Stimulated activated CD4-positive, alpha-beta T cell treated with anti-CD3 and anti-CD28 coated beads, TNF-alpha, amount 100 ng/mL, for 24 hours (primary cell): ENCODE results near the gene THRA.

Source experiments
- DNase-seq, 3 experiments: peaks; one replicate each; pipeline ENCODE4 v3.0.0-alpha.2; 2020; ENCODE audit warnings: low read depth in 3 of 3

Gene THRA, protein sequence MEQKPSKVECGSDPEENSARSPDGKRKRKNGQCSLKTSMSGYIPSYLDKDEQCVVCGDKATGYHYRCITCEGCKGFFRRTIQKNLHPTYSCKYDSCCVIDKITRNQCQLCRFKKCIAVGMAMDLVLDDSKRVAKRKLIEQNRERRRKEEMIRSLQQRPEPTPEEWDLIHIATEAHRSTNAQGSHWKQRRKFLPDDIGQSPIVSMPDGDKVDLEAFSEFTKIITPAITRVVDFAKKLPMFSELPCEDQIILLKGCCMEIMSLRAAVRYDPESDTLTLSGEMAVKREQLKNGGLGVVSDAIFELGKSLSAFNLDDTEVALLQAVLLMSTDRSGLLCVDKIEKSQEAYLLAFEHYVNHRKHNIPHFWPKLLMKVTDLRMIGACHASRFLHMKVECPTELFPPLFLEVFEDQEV

DNA sequence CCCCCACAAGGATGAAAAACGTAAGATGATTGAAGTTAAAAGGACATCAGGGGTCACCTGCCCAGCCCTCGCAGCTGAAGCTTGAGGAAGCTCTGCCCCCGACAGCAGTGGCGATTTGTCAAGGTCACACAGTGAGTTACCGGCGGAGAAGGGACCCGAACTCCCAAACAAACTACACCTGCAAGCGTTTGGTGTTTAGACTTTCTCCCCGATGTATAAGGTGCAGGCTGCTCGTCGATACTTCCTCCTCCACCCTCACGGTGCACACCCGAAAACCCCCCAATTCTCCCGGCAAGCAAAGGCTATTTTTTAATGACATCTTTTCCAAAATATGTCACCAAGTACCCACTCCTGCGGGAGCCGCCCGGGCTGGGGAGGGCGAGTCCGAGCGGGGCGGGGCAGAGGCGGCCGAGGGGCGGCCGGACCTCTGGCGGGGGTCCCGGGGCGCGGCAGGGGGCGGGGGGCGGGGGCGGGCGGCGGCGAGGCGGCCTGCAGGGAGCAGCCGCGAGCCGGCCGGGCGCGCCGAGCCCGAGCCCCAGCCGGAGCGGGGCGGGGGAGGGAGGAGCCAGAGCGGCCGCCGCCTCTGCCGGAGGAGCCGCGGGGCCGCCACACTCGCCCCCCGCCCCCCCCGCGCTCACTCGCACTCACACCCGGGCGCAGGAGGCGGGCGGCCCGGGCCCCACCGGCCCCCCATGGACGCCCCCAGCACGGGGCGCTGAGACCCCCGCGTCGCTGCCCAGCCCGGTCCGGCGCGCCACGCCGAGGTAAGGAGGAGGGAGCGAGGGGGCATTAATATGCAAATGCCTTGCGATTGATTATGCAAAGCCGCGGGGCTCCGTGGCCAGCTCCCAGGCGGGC, at the start of gene THRA:
Gene THRA (plus strand): TSS at position 637 of the 858 bp plus-strand sequence. CDS start 11,524 bp downstream, outside the sequence.
- DNase-seq, result peak in 1 of 3 experiments; percentile 61

DNA sequence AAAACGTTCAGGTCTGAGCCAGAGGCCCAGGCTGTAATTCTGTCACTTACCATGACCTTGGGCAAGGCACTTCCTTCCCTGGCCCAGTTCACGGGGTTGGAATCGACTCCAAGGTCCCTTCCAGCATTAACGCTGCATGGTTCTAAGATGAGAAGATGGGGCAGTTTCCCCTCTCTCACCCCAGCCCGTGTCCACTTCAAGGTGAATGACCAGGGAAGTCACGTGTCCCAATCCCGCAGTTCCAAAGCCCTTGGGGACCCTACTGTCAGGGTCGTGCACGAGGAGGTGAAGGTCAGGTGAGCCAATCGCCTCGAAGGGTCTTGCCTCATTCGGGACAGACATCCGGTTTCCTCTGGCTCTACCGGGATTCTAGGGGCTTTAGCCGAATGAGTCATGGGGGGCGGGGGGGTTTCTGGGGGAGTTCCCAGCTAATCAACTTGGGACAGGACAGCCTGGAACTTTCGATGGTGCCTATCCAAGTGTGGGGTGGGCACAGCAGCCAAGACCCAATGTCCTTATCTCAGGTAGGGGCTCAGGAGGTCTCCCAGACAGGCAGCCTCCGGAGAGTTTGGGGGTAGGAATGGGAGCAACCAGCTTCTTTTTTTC, 48.3 kb upstream of the THRA start:
- DNase-seq, result no peak

DNA sequence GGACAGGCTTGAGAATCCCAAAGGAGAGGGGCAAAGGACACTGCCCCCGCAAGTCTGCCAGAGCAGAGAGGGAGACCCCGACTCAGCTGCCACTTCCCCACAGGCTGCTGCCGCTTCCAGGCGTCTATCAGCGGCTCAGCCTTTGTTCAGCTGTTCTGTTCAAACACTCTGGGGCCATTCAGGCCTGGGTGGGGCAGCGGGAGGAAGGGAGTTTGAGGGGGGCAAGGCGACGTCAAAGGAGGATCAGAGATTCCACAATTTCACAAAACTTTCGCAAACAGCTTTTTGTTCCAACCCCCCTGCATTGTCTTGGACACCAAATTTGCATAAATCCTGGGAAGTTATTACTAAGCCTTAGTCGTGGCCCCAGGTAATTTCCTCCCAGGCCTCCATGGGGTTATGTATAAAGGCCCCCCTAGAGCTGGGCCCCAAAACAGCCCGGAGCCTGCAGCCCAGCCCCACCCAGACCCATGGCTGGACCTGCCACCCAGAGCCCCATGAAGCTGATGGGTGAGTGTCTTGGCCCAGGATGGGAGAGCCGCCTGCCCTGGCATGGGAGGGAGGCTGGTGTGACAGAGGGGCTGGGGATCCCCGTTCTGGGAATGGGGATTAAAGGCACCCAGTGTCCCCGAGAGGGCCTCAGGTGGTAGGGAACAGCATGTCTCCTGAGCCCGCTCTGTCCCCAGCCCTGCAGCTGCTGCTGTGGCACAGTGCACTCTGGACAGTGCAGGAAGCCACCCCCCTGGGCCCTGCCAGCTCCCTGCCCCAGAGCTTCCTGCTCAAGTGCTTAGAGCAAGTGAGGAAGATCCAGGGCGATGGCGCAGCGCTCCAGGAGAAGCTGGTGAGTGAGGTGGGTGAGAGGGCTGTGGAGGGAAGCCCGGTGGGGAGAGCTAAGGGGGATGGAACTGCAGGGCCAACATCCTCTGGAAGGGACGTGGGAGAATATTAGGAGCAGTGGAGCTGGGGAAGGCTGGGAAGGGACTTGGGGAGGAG, 47.5 kb upstream of the THRA start, which contains the start of gene CSF3:
Gene CSF3 (plus strand): TSS at position 436 of the 993 bp plus-strand sequence. CDS start 35 bp downstream, at position 471.
- no peak for DNase-seq

DNA sequence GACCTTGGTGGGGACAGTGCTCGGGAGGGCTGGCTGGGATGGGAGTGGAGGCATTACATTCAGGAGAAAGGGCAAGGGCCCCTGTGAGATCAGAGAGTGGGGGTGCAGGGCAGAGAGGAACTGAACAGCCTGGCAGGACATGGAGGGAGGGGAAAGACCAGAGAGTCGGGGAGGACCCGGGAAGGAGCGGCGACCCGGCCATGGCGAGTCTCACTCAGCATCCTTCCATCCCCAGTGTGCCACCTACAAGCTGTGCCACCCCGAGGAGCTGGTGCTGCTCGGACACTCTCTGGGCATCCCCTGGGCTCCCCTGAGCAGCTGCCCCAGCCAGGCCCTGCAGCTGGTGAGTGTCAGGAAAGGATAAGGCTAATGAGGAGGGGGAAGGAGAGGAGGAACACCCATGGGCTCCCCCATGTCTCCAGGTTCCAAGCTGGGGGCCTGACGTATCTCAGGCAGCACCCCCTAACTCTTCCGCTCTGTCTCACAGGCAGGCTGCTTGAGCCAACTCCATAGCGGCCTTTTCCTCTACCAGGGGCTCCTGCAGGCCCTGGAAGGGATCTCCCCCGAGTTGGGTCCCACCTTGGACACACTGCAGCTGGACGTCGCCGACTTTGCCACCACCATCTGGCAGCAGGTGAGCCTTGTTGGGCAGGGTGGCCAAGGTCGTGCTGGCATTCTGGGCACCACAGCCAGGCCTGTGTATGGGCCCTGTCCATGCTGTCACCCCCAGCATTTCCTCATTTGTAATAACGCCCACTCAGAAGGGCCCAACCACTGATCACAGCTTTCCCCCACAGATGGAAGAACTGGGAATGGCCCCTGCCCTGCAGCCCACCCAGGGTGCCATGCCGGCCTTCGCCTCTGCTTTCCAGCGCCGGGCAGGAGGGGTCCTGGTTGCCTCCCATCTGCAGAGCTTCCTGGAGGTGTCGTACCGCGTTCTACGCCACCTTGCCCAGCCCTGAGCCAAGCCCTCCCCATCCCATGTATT, 46.5 kb upstream of the THRA start:
- DNase-seq, result no peak

DNA sequence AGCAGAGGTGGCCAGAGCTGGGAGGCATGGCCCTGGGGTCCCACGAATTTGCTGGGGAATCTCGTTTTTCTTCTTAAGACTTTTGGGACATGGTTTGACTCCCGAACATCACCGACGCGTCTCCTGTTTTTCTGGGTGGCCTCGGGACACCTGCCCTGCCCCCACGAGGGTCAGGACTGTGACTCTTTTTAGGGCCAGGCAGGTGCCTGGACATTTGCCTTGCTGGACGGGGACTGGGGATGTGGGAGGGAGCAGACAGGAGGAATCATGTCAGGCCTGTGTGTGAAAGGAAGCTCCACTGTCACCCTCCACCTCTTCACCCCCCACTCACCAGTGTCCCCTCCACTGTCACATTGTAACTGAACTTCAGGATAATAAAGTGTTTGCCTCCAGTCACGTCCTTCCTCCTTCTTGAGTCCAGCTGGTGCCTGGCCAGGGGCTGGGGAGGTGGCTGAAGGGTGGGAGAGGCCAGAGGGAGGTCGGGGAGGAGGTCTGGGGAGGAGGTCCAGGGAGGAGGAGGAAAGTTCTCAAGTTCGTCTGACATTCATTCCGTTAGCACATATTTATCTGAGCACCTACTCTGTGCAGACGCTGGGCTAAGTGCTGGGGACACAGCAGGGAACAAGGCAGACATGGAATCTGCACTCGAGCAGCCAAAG, 45.2 kb upstream of the THRA start:
- DNase-seq, result no peak

DNA sequence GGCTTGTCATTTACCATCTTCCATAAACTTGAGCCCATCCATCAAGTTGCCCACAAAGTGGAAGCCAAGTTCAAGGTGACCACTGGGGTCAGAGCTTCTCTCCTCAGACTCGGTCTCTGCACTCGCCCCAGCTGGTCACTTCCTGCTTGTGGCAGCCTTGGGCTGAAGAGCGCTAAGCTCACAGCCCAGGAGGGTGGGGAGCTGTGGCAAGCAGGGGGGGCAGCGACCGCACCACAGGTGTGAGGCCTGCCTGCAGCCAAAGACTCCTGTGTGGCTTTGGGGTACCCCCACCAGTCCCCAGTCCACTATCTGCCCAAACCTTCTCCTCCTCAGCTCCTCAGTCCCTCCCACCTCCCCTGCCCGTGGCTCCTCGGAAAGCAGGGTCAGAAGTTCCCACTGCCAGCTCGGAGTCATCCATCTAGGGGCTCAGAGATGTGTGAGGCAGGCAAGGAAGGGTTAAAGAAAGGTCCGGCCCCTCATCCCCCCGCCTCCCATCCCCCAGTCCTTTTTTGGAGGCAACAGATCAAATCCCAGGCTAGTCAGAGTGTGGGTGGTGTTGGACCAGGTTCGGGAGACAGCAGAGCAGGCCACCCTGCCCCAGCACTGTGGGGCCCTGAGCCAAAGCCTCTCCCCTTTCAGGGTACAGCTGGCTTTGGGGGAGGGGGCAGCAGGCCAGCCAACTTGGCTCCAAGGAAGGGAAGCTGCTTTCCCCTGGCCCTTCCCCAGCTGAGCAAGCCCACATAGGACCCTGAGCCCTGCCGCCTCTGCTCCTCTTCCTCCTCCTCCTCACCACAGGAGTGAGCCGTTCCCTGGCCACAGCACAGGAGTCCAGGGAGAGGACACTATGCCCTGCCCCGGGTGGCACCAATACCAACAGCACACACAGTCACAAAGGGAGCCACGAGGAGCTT, 44.3 kb upstream of the THRA start:
- no peak for DNase-seq

DNA sequence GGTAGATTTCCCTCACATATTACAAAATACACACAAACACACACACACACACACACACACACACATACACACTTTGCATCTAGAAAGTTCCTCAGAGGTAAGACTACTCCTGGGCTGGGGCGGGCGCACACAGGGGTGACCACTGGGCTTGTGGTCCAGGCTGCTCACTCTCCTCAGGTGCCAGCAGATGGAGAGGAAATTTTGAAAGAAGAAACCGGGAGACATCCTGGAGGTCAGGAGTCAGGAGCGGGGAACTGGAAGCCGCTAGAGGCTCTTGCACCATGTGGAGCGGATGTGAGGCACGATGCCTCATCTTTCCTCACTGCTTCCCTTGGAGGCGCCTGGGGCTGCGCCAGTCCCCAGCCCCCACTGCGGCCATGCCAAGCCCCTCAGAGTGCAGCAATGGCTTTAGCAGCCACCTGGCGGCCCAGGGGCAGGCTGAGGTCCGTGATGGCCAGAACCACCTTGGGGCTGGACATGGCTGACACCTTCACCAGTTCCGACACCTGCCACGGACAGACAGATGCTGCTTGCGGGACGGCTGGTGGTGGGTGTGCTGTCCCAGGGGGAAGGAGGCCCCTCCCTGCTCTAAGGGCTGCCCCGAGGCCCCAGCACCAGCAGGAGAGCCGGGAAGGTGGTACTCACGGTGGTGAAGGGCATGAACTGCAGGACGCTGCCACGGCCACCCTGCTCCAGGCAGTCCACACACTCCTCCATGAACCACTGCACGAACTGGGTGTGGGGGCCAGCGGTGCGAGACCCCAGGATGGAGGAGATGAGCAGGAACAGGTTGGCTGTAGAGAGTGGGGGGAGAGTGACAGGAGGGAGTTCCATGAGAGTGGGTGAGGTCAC, 43.4 kb upstream of the THRA start:
- DNase-seq, result no peak

DNA sequence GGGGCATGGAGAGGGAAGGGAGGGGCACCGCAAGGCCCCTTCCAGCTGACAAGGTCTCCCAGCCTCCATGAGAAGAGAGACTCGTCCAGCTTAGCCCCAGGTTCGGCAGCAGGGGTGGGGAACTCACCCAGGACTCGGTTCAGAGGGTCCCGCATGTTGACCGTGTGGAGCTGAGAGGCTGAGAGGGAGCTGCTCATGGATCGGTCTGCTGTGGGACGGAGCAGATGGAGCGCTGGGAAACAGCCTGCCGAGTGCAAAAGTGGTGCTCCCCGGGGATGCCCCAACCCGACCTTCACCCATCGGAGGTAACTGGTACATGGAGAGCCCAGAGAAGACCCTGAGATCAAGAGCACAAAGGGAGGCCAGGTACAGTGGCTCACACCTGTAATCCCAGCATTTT, 42.6 kb upstream of the THRA start:
- DNase-seq, result no peak

DNA sequence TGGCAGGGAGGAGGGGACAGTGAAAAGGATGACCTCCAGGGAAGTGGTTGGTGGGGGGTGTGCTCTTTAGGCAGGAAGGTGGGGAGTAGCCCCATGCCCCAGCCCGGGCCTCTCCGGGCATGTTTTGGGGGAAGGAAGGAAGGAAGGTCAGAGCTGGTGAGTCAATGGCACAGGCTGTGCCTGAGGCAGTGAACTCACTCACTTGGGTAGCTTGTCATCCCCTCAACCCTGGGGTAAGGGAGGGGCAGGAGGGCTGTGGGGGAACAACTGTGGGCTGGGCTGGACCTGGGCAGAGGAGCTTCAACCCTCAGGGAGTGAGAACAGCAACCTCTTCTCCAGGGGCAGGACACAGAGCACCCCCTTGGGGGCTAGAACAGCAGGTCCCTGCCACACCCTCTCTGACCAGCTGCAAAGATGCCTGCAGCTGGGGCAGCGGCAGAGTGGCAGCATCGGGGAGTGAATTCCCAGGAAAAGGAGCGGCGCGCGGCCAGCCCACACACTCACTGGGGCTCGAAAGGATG, 41.3 kb upstream of the THRA start:
- no peak for DNase-seq

DNA sequence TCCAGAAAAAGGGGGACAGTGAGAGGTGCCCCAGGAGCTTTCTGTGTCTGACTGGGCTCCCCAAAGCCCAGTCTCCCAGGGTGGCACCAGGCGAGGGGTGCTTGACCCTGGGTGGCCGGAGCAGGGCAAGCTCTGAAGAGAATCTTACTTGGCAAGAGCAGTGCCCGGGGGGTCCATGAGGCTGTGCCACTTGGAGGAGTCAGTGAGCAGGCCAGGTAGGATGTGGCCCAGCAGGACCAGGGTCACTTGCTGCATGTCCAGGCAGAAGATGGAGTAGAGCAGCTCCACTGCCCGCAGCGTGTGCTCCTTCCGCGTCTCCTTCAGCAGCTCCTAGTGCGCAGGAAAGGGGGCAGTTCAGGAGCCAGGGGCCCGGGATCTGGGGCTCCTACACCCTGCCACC, 40.3 kb upstream of the THRA start:
- DNase-seq, result no peak

DNA sequence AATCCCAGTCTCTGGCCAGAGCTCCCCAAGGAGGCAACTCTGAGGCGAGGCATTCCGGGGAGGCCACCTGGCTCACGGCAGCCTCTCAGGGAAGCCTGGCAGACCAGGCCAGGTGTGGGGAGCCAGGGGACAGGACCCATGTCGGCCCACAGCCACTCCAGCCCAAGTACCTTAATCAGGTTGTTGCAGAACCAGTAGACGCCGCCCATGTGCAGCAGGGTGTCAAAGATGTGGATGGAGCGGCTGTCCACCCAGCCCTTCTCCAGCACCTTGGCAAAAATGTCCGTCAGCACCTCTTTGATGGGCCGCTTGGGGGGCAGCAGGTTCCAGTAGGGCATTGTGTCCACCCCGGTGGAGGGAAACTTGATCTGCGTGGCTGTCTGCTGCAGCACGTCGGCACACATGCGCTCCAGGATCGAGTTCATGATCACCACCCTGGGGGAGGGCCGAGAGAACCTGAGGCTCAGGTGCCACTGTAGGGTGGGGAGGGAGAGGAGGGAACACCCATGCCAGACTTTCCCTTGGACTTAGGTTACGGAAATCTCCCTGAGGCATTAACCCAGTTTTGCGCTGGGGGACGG, 39.7 kb upstream of the THRA start:
- DNase-seq, result no peak

DNA sequence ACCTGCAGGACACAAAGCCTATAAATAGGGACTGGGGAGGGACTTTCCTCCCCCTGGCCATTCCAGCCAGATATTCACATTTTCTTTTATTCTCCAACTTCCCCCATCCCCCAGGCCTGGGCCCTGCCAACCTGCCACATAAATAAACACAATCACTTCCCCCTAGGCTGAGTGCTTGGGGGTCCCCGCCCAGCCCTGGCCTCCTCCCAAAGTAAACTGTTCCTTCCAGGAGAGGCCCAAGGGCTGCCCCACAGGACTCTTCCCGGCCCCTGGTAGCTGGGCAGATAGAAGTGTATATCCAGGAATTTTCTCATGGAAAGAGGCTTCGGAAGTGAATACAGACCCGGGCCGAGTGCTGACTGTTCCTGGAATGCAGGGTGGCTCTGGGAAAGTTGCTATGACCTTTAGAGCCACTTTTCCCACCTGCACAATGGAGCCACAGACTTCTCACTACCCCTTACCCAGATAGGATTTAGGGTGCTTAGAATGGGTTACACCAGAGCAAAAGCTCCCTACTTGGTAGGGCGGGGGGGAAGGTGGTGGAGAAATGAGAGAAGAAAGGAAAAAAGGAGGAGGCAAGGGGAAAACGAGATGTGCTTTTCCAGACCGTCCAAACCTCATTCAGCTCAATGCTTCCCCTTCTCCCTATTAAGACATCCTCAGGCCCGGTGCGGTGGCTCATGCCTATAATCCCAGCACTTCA, 39.0 kb upstream of the THRA start:
- no peak for DNase-seq

DNA sequence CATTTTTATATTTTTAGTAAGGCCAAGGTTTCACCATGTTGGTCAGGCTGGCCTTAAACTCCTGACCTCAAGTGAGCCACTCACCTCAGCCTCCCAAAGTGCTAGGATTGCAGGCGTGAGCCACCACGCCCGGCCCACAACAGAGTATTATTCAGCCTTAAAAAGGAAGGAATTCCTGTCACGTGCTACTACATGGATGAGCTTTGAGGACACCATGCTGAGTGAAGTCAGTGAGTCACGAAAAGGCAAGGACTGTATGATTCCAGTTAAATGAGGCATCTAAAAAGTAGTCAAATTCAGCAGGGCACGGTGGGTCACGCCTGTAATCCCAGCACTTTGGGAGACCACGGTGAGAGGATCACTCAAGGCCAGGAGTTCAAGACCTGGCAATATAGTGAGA, 37.9 kb upstream of the THRA start:
- no peak for DNase-seq

DNA sequence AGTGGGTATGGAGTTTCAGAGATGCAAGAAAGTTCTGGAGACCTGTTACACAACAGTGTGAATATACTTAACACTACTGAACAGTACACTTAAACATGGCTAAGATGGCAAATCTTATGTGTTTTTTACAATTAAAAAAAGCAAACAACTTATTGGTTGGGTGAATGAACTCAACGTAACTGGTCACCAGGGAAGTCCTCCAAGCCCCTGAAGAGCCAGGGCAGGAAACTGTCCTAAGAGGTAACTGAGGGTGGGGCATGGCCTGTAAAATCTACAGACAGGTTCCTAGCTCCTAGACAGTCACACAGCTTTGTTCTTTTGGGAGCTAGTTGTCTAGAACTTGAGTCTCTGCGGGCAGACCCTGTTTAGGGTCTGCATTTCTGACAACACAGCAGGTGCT, 37.2 kb upstream of the THRA start:
- DNase-seq, result no peak

DNA sequence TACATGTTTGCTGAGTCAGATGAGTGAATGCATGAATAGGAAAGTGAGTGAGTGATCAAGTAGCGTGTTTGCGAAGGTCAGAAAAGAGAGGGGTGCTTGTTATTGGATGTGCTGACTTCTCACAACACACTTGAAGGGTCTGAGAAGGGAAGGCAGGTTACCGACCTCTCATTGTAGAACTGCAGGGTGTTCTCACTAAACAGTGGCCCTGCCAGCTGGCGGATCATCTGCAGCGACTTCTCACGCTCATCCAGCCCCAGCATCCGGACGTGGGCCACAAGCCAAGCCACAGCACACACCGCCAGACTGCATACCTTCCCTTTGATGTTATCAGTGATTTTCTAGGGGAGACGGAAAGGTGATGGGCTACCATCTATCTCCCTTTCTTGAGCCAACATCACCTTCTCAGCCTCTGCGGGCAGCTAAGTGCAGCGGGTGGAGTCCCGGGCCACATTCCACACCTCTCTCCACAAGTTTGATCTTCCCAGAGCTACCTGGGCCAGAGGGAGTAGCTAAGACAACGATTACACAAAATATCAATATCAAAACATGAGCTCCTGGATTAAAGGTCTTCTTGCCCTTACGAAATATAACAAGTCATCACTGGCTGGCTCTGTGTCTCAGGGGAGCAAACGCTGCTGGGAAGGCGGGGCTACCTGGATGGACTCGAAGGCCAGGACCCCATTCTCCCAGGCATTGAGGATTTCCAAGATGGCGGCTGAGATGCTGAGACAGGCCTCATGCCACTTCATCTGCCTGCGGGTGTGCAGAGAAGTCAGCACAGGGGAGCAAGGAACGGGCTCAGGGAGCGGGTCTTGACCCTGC, 36.6 kb upstream of the THRA start:
- peak in 1 of 3 experiments; percentile 30 for DNase-seq
